GM21737 (cell line): ENCODE data around the gene EPB41L2.
"Not testable (repeated sequence)": the region's sequence is repeated elsewhere in the genome, so short reads cannot be mapped to it uniquely, and the experiment has no call there.

Experiments used
- ATAC-seq: cut with Tn5 transposase; IDR thresholded peaks from one replicate; pipeline ENCODE4 v1.9.1; 2021; ENCODE audit warnings: mild to moderate bottlenecking, moderate library complexity; ENCODE audit not compliant: unreplicated experiment

EPB41L2 gene

DNA sequence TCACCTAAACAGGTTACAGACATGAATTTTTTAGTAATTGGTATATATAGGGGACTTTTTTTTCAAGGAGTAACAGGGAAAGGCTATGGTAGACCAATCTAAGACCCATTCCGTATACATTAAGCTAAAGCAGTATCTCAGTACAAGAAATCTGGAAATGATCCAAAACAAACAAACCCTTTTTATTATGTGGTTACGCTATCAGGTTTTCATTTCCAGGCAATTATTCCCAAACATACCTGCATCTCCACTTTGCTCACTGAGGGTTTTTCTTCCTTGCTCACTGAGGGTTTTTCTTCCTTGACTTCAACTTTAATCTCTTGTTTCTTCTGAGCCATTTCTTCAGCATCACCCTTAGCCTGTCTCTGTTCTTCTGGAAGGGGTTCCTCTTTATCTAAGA, 107.3 kb downstream of the EPB41L2 start:
- ATAC-seq = no peak

DNA sequence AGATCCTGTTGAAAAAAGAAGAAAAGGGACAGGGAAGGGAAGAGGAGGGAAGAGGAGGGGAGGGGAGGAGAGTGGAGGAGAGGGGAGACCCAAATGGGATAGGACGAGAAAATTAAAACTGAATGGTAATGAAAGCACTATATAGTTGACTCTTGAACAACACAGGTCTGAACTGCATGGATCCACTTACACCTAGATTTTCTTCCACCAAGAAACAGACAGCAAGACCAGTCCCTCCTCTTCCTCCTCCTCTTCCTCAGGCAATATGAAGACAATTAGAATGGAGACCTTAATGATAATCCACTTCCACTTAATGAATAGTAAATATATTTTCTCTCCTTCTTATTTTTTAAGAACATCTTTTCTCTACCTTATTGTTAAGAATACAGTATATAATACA, 113.5 kb downstream of the EPB41L2 start:
- ATAC-seq = no peak

DNA sequence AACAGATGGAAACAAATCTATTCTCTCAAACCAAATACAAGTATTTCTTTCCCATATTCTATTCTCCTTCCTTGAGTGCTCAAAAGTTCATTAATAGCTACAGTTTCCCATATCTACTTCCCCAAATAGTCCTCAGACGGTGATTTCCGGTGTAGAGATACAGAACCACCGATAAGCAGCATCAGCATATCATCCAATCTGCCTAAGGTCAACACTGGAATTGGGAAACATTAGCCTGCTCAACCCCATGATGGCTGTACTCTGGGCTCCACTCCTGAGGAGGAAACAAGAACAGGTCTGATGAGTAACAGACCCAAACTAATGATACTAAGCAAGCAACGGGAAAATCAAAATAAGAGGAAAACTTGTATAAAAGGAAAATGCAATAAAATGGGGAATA, 115.6 kb downstream of the EPB41L2 start:
- no peak for ATAC-seq

DNA sequence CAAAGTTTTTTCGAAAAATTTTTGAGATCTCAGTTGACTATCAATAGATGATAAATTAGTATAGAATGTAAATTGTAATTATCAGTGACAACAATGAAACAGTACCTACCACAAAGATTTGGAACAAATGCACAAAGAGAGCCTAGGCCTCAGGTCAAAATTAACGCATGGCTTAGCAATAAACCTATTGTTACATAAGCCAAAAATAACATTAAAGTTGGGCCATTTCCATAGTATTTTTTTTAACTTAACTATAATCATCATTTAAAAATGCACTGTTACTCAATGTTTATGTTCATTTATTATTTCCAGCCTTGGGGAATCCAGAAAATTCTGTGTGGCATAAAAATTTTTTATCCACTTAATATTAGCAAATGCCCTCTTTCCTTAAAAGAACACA, 117.0 kb downstream of the EPB41L2 start:
- no peak for ATAC-seq

DNA sequence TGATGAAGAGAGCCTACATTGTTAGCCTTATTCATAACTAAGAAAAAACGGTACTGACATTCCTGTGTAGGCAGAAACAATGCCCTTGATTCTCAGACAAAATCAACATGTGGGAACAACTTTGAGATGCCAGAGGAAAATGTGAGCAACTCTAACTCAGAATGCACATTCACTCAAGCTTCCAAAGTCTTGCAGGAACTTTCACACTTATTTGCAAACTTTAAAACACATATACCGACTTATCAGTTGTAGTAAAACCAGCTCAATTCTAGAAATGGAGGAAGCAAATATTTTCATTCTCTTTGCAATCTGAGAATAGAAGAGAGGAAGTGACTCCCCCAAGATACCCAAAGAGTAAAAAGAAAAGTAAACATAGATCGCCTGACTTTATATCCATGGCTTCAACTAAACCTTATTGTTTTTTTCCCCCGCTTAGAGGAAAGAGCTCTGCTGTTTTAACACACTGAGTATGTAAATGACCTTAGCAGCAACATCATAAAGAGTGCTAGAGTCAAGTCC, 117.6 kb downstream of the EPB41L2 start:
- ATAC-seq = no peak

DNA sequence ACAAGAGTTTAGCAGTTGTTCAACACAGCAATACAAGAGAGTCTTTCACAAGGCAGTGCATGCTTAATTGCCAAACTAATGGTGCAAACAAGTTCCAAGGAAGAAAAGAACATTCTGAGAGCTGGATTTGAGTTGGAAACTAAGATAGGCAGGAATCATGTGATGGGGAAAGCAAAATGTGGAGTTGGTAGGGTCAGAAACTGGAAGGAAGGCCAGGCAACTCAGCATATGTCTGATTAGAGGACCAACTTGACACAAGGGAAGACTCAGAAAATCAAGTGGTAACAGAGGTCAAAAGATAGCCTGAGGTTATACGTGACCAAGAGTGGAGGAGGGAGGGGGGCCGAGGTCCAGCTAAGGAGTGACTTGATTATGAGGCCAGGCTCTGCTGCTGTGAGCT, 118.6 kb downstream of the EPB41L2 start:
- ATAC-seq = no peak

DNA sequence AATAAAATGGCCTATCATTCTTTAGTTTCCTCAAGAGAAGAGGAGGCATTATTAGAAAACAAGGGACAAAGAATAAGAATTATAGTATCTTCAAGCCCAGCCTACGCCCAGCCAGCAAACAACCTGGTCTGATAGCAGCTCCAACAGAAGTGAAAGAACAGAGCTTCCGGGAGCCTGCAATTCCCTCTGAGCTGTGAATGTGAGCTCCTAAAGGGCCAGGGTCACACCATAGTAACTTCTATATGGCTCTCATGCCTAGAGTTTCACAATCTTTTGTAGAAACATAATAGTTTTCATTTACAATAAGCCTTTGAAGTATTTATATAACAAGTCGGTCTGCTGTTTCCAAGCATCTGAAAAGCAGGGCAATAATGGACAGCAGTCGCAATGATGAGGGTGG, 119.3 kb downstream of the EPB41L2 start:
- ATAC-seq = no peak

DNA sequence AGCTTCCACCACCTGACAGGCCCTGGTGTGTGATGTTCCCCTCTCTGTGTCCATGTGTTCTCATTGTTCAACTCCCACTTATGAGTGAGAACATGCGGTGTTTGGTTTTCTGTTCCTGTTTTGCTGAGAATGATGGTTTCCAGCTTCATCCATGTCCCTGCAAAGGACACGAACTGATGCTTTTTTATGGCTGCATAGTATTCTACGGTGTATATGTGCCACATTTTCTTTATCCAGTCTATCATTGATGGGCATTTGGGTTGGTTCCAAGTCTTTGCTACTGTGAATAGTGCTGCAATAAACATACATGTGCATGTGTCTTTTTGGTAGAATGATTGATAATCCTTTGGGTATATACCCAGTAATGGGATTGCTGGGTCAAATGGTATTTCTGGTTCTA, 120.3 kb downstream of the EPB41L2 start:
- not testable (repeated sequence) for ATAC-seq

DNA sequence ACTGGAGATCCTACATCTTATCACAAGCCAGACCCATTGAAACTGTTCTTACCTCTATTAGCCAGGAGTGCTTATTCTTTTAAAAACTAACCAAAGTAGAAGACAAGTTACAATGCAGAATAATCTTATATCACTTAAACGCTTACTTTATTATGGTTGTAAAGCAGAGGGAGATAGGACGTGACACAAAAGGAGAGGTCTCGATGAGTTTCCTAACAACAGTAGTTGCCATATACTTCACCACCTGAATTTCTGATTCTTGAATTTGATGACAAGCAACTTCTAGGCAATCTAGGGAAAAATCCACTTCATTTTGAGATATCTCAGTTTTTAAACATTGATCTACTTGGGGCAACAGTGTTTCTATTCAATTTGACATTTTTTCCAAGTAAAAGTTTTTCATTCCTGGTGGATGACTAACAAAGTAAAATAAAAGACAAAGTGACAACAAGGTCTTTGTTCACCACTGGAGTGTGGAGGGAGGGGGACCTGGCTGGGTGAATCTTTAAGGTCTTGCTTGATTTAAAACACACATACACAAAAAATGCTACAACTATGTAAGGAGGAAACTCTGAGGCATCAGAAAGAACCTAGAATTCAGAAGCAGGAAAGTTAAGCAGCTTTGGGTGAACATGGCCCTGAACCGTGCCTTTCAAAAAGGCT, 125.0 kb downstream of the EPB41L2 start:
- no peak for ATAC-seq

DNA sequence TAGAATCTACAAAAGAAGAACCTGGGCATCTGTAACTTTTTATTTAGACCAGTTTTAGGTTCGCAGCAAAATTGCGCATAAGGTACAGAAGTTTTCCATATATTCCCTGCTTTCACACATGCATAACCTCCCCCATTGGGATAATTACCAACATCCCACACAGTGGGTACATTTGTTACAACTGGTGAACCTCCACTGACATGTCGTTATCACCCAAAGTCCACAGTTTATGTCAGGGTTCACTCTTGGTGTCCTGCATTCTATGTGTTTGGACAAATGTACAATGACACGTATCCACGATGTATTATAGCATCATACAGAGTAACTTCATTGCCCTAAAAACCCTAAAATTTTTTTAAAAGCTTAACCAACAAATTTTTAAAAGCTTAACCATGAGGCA, 126.1 kb downstream of the EPB41L2 start:
- ATAC-seq = no peak

DNA sequence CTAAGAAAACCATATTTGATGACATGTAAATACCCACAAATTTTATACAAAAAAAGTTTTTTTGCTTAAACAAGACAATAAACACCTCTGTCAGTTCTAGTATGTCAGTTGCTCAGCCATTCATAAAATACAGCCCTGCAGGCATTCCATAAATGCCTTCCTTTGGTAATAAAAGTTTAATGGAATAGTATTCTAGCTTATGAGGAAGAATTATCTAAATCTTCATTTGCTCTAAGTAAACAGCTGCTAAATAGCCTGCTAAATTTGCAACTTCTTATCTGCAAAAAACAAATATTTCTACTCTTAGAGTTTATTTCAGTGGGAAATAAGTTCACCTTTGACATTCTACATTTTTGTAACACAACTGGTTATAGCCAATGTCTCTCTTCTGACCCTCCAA, 127.1 kb downstream of the EPB41L2 start:
- no peak for ATAC-seq

DNA sequence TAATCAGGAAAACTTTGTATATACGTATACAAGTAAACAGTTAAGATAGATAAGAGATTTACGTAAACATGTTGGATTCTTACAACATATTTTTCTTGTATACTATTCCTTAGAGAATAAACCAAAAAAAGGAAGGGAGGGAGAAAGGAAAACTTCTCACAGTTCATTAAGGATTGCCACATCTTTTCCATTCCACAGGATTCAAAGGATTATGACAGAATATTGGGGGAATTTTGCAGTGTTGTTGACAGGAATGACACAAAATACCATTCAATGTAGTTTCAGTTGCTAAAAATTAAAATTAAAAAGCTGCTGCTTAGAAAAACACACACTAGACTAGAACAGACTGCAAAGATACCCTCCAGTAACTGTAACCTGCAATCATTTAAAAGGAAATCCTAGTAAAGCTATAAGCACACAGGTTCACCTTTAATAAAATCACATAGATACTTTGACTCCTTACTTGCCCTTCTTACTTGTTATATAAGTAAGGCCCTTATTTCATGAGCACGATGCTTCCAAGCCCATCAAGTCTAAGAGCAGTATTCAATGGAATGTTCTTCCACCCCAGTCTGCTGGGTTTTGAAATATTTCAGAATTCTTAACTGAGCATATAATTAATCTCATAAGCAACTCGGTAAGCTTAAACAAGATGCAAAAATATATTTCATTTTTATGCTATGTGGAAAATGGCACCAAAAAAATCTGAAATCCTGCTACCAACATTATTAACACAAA, 128.0 kb downstream of the EPB41L2 start:
- no peak for ATAC-seq

DNA sequence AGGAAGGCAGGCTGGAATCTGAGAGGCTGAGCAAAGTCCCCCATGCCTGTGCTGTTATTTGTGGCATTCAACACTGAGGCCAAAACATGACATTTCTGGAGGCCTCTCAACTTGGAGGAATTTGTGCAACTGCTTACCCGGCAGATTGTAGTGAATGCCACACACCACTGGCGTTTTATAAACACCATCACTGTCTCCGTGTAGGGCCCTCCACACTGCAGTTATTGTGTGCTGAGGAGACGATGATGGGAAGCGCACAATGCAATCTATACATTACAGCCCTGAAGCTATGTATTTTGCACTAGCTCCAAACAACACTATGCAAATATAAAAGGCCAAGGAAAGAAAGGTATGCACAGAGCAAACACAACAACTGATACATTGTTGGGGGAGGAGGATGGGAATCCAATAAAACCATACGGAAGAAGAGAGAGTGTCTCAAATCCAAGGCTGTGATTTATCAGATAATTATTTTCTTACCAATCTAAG, 129.3 kb downstream of the EPB41L2 start:
- ATAC-seq = no peak

DNA sequence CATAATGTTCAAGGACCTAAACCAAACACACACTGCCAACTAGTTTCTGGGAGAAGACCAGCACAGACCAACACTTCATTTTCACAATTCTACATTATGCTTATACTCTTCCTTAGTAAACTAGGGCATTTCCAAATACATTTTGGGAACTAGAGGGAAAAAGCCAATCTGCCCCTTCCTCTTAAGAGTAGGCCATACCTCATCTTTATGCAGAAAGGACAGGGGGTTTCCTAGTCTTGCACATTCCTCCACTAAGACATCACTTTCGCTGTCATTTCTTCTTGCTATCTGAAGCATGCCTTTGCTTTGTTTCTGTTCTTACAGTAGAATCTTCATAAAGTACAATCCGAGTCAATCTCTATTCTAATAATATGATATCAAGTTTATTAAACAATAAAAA, 130.1 kb downstream of the EPB41L2 start:
- no peak for ATAC-seq

DNA sequence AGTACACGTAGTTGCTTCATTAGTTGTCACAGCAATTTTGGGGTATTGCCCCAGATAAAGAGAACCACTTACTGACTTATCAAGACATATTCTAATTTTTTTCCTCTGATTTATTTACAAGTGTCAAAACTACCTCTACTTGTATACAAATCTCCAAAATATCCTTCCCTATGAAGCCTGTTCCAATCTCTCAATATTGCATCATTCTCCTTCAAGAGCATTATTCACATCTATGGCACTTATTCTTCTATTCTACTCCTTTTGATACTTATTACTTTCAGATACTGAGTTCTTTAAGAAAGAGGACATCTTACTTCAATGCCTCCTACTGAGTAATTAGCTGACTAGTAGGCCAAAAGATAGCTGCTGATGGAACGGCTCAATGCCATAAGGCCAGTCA, 130.6 kb downstream of the EPB41L2 start:
- no peak for ATAC-seq

DNA sequence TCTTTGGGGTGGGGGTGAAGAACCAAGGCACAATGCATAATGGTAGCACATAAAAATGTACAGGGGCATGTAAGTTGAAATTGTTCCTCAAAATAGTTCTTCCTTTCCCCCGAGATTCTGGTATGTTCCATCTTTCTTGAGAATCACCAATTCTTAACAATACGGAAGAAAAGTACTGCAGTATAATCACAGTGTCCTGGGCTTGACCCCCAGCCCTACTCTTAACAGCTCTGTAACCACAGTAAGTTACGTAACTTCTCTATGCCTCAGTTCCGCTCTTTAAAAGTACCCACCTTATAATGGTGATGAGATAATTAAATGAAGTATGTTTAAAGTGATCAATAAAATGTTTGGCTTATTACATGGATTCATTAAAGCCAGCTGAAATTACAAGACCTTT, 131.4 kb downstream of the EPB41L2 start:
- no peak for ATAC-seq

DNA sequence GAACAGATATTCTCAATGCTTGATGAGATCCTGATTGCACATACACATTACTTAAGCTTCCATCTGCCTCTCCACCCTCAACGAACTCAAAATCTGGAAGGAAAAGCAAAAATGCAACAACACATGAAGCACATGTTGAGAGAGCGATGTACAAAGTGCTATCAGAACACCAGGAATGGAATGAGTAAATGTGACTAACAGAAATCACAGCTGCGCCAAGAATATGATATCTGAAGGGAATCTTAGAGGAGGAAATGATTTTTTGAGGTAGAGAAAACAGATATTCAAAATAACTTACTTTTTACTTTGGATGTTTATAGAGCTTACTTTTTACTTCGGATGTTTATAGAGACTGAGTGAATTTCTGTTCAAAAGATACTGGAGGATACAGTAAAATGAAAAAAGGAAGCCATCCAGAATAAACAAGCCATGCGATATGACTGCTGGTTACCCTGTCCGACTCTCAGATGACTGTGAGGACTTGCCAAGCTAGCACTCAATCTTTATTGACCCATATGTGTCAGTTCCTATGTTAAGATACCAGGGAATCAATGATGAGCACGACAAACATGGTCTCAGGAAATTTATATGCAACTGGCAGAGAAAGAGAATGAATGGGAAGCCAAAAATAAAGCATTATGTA, 133.9 kb downstream of the EPB41L2 start:
- no peak for ATAC-seq

DNA sequence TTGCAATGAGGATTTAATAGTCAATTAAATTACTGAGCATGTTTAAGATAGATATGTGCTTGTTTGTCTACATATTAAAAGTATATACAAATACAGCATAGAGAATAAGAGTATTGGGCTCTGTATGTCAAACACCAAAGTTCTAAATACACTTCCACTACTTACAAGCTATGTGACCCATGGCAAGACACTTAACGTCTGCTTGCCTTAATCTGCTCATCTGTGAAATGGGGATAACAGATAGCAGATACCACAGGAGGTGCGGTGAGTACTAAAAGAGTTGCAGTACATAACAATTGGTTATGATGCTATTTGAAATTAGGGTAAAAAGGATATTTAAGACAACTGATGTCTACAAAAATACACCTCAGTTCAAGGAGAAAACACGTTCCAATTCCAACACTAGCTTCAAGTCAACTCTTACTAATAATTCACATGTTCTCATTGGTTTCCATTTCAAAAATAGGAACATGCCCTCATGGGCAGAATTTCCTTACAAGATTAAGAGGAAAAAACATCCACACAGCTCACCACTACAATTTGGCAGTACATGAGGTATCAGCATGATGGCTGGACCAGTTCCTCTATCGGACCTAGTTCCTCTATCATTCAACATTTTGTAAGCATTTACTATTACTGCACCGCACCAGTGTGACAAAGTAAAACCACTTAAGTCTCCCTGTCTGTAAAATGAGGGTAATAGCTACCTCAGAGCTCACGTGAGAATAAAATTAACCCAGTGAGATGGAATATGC, 134.7 kb downstream of the EPB41L2 start:
- ATAC-seq = no peak

DNA sequence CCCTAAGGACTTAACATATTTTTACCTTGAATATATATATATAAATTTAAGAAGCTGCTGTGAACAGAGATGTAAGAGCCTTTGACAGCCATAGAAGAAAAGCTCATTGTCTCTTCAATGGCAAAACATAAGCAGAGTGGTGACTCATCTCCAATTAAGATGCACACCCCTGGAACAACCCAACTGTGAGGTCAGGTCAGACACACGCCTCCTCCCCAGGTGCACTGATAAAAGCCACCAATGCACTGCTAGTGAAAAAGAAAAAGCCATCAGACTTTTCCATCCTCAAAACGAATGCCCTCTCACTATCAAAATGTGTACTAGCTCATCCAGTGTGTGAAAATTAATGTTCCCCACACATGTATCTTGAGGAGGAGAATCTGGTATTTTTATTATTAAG, 135.7 kb downstream of the EPB41L2 start:
- ATAC-seq = no peak

DNA sequence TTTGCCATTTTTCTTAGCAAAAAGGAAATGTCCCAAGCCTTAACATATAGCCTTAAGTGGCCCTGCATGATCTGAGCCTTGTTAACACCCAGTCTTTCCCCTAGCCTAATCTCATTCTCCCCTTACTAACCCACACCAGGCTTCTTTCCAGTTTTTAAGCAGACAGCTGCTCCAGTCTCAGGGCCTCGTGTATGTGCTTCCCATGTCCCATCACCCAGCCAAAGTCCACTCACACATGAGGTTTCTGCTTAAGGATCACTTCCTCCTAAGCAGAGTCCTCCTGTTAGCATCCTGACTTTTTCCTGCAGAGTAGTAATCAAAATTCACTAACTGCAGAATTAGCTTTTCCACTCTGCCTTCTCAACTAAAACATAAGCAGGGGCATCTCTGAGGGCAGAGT, 139.7 kb downstream of the EPB41L2 start:
- no peak for ATAC-seq

DNA sequence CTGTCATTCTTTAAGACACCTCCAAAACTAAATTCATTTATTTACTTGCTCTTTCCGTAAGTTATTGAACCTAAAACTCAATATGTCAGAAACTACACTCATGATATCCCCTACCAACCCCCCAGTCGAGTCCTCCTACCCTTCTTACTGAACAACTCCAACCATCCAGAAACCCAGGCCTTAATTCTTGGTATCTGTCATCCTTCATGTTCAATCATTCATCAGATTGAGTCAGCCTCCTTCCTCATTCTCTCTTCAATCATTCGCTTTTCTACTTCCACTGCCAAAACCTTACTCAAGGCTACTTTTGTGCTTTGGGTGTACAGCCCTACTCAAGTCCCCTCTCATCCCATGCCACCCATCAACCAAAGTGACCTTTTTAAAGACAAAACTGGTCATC, 140.1 kb downstream of the EPB41L2 start:
- ATAC-seq = no peak
